Measurements from ENCODE around the gene TARS2.

TARS2 gene

DNA sequence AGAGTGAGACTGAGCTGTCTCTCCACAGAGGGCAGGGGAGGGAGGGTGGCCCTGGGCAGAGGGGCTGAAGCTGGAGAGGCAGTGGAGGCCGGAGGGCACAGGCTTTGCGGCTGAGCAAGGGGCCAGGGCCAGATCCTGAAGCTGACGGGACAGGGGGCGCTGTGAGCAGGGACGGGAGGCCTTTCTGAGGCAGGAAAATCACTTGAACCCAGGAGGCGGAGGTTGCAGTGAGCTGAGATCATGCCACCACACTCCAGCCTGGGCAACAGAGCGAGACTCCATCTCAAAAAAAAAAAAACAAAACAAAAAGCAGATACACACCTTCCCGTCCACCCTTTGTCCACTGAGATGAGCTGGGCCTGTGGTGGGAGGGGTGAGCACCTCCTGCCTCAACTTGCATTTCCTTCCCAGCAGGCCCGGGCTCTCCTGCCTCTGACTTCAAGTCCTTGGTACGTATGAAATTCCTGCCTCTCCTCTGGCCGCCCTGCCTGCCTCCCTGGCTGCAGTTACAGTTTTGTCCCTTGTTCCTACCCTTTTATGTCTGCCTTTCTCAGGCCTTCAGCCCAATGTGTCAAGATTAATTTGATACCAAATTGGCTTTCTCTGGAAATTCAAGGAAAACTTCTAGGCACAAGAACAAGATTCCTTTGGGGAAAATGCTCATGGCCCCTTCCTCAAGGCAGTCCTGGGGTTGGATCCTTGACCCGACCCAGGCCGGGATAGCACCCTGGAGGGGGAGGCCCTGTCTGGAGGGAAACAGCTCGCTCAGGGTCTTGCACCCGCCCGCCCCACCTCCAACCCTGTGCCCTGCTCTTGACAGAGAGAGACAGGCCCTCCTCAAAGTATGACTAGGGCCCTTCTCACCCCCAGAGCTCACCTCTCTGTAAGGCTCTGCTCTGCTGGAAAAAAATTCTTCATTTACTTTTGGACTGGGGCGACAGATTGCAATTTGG, 50.8 kb downstream of the TARS2 start:
- no peak for DNase-seq (ENCODE audit: low spot score)

DNA sequence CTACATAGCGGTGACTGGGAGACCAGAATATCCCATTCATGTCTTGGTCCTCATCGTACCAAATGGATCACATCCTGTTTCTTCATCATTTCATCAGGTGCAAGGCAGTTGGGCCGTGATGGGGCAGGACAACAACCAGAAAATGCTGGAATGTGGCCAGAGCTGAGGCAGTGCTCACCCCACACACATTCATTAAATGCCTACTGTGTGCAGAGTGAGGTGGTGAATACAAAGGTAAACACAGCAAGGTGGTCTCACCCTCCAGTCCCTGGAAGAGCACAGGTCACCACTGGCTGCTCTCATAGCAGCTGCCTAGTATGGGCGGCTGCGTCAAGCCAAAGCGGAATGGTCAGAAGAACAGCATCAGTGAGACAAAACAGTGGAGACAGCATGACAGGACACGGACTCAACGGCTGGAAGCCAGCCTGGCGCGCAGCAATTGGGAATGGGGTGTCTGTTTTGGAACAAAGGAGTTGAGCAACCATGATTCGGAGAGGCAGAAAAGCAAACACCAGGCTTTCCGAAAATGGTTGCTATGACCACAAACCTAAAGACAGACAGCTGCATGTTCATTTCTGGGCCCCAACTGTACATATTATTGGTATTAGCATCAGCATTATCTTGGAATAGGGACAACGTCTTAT, 56.4 kb downstream of the TARS2 start:
- peak; percentile 55 for DNase-seq (ENCODE audit: low spot score)

DNA sequence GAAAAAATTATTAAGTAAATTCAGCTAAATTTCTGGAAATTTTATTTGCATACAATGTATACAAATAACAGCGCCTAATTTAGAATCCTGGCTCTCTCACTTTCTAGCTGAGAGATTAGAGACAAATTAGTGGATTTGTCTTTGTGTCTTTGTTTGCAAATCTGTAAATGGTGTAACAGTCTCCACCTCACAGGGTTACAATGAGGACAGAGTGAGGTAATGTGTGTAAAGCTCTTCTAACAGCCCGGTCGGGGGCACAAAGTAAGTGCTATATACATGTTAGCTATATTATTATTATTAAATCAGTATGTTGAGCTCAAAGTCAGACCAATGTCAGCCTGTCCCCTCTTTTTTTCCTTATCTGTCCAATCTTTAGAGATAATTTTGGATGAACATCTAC, 57.0 kb downstream of the TARS2 start:
- no peak for DNase-seq (ENCODE audit: low spot score)

DNA sequence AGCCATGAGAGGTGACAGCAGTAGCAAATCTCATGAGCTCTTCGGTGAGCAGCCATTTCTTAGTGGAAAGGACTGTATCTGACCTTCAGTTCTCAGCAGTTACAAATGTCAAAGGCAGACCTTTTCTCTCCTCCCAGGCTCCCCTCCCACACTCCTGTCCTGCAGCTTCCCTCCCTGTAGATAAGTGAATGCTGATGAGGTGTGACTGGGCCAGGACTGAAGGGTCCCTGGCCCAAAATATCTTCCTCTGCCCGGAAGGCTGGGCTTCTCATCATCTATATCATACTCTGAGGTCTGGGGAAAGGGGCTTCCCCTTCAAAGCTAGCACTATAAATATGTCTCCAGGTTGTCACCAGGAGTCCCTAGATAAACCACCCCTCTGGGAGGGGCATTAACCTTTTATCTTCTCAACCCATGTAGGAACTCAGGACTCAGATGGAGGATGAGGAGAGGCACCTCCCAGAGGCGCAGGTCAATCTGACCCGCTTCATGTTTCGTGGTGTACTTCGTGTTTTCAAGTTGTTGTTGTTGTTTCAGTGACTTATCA, 58.3 kb downstream of the TARS2 start:
- DNase-seq (ENCODE audit: low spot score) = no peak

DNA sequence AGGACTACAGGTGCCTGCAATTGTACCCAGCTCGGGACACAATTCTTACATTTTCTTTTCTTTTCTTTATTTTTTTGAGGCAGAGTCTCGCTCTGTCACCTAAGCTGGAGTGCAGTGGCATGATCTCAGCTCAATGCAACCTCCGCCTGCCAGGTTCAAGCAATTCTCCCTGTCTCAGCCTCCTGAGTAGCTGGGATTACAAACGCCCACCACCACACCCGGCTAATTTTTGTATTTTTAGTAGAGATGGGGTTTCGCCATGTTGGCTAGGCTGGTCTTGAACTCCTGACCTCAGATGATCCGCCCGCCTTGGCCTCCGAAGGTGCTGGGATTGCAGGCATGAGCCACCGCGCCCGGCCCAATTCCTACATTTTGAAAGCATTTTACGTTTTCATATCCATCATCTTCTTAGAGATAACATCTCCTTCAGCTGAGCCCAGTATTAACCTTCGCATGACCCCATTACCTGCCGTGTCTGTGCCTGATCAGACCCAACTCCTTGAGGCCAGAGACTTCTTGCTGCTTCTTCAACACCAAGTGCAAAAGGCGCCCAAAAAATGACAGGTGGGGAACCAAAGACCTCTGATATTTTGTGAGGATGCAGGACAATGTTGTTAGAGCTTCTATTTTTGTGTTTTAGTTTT, 59.2 kb downstream of the TARS2 start:
- peak; percentile 55 for DNase-seq (ENCODE audit: low spot score)

DNA sequence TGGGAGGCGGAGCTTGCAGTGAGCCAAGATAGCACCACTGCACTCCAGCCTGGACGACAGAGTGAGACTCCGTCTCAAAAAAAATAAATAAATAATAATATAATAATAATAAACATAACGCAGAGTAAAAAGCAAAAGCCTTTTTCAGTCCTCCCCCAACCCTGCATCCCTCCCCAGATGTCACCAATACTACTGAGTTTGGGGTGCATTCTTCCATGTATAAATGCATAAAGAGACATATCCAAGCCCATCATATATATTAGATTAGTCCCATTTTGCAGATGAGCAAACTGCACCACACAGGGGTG, 61.1 kb downstream of the TARS2 start:
- no peak for DNase-seq (ENCODE audit: low spot score)

DNA sequence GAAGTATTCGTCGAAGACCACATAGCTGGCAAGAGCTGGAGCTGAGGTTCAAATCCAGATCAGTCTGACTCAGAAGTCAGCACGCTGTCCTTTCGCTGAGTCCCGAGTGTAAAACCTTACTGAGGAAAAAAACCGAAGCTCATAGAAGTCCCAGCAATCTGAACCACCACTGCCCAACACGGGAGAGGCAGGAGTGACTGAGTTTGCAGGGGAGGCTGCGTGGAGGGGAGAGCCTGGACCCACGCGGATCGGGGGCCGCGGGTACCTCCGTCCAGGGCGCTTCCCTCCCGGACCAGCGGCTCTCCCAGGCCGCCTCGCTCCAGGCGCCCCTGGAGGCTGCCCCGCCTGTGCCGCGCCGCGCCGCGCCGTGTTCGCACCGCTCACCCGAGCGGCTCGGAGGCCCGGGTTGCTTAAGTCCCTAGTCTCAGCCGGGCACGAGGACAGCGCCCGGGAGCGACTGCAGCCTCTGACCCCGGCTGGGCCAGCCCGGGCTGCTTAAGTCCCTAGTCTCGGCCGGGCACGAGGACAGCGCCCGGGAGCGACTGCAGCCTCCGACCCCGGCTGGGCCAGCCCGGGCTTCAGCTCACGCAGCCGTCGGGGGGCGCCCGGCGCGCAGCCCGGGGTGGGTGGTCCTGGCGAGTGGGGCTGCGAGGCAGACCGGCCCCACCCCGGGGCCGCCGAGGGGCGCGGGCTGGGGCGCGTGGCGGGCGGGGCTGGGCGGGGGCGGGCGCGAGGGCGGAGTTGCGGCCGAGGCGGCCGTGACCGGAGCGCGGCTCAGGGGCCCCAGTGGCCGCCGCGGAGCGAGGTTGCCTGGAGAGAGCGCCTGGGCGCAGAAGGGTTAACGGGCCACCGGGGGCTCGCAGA, 61.6 kb downstream of the TARS2 start, which contains the start of gene ADAMTSL4:
Gene ADAMTSL4, plus strand, starts transcription at position 777 of the 864 bp plus-strand sequence. CDS start 2,881 bp downstream, outside the sequence.
- peak; percentile 76 for DNase-seq (ENCODE audit: low spot score)

DNA sequence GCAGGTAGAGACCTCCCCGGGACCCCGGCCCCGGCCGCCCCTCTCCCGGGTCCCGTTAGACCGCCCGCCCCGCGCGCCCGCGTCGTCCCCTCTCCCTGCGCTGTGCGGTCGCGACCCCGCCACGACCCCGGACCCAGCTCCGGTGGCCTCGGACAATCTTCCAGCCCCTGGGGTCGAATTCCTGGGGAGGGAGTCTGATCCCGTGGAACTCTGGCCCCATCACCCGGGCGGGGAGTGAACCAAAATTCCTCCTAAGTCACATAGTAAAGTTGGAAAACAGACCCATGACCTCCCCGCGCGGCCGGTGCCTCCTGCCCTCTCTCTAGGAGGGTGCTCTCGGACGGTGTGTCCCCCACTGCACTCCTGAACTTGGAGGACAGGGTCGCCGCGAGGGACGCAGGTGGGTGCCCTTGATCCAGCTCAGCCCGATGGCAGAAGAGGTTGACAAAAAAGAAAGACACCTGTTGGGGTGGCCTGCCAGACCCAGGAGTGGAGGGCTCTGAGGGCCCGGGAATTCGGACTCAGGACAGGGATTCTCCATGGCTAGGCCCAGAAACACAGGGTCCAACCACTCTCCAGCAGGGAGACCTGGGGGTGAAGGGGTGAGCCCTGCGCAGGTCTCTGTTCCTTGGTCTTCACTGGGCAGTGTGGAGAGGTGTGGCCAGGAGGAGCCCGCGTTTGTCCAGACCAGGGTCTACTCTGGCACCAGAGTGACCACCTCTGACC, 62.4 kb downstream of the TARS2 start:
- no peak for DNase-seq (ENCODE audit: low spot score)

DNA sequence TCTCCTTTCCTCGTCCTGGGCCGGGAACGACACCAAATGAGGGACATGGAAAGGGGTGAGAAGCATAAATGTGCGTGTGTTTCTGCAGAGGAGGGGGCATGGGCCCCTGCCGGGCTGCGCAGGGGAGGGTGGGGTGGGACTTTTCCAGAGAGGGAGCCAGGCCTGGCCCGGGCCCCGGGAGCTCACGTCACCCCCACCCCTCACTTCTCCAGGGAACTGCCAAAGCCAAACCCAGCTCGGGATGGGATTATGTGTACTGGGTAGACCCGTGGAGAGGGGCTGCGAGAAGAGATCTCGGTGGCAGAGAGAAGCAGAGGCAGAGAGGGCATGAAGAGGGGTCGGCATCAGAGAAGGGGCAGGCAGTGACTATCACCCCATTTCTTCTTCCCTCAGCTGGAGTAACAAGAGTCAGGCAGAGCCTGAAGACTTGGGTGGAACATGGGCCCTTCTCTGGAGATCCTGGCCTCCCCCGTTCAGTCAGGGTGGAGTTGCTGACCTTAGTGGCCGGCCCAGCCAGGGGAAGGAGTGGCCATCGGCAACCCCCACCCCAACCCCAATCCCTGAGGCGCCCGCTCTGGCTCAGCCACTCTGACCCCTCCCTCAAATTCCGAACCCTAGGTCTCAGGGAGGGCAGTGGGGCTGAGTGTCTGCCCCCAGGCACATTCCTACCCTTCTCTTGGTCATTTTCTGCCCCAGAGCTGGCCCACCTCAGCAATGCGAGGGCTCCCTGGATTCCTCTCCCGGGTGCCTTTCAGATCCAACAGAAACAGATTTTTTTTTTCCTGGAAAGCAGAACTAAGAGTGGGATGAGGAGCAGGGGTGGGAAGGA, 63.2 kb downstream of the TARS2 start:
- DNase-seq (ENCODE audit: low spot score) = no peak

DNA sequence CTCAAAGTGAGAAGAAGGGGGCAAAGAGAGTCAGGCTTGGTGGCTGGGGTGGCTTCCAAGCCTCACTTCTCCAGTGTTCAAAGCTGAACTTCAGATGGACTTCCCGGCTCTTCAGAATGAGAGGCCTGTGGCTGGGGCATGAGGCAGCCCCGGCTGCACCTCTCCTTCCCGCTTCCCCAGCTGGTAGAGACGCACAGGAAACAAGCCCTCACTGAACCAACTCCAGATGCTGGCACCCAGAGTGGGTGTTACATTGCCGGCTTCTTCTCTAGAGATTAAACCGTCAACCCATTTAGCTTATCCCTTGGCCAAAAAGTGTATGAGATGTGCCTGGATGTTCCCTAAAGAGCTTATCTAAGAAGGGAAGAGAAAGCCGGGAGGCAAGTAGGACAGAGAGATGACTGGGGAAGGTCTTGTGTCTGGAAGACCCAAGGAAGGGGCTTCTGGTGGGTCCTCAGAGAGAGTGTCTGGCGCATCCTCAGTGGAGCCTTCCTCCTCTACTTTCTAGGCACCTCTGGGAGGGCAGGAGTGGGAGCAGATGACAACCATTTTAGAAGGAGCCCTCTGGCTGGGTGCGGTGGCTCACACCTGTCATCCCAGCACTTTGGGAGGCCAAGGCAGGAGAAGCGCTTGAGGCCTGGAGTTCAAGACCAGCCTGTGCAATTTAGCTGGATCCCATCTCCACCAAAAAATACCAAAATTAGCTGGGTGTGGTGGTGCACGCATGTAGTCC, 64.0 kb downstream of the TARS2 start:
- DNase-seq (ENCODE audit: low spot score) = no peak

DNA sequence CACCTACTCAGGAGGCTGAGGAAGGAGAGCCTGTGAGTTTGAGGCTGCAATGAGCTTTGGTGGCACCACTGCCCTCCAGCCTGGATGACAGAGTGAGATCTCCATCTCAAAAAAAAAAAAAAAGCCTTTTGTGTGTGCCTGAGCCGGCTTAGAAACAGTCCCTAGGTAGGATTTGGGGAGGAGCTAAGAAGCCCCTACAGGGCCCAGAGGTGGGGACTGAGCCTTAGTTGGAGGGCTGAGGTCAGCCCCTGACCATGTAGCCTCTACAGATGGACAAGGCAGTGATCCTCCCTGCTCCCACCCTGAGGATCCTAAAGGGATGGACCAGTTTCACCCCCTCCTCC, 64.5 kb downstream of the TARS2 start:
- no peak for DNase-seq (ENCODE audit: low spot score)

DNA sequence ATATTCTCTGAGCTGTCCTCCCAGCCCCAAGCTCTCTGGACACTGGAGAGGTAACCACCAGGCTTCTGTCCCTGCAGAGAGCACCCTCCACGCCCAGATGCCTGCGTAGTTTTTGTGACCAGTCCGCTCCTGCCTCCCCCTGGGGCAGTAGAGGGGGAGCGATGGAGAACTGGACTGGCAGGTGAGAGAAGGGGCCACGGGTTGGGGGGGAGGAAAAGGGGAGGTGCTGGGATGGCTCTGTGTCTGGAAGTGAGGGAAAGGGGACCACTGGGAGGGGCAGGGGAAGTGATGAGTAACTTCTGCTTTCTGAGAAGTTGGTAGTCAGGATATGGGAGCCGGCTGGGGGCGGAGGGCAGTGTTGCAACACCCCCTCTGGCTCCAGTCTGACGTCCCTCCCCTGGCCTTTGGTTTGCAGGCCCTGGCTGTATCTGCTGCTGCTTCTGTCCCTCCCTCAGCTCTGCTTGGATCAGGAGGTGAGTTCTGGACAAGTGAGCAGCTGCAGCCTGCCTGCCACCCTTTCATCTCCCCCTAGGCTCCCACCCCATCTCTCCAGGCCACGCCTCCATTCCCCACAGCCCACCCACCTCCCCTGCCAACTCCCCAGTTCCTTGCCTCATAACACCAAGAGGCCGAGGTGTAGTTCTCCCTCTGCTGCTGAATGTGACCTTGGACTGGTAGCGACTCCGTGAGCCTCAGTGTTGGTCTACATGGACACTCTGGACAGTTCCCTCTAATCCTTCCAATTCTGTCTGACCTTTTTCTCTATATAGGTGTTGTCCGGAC, 65.1 kb downstream of the TARS2 start:
- DNase-seq (ENCODE audit: low spot score) = peak; percentile 66

DNA sequence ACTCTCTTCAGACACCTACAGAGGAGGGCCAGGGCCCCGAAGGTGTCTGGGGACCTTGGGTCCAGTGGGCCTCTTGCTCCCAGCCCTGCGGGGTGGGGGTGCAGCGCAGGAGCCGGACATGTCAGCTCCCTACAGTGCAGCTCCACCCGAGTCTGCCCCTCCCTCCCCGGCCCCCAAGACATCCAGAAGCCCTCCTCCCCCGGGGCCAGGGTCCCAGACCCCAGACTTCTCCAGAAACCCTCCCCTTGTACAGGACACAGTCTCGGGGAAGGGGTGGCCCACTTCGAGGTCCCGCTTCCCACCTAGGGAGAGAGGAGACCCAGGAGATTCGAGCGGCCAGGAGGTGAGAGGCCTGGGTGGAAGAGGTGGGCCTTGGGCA, 65.7 kb downstream of the TARS2 start:
- no peak for DNase-seq (ENCODE audit: low spot score)

DNA sequence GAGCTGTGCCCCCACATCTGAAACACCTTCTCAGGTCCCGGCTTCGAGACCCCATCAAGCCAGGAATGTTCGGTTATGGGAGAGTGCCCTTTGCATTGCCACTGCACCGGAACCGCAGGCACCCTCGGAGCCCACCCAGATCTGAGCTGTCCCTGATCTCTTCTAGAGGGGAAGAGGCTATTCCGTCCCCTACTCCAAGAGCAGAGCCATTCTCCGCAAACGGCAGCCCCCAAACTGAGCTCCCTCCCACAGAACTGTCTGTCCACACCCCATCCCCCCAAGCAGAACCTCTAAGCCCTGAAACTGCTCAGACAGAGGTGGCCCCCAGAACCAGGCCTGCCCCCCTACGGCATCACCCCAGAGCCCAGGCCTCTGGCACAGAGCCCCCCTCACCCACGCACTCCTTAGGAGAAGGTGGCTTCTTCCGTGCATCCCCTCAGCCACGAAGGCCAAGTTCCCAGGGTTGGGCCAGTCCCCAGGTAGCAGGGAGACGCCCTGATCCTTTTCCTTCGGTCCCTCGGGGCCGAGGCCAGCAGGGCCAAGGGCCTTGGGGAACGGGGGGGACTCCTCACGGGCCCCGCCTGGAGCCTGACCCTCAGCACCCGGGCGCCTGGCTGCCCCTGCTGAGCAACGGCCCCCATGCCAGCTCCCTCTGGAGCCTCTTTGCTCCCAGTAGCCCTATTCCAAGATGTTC, 66.3 kb downstream of the TARS2 start:
- no peak for DNase-seq (ENCODE audit: low spot score)

DNA sequence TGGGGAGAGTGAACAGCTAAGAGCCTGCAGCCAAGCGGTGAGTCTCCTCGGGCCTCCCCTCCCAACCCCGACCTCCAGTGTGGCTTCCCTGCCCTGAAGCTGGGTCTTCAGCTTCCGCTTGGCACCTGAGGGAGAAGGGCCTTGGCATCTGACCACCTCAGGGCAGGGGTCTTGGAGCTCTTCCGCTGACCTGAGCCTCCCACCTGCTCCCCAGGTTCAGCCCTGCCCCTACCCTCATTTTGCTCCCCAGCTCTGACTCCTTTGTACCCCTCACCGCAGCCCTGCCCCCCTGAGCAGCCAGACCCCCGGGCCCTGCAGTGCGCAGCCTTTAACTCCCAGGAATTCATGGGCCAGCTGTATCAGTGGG, 66.8 kb downstream of the TARS2 start:
- DNase-seq (ENCODE audit: low spot score) = no peak

DNA sequence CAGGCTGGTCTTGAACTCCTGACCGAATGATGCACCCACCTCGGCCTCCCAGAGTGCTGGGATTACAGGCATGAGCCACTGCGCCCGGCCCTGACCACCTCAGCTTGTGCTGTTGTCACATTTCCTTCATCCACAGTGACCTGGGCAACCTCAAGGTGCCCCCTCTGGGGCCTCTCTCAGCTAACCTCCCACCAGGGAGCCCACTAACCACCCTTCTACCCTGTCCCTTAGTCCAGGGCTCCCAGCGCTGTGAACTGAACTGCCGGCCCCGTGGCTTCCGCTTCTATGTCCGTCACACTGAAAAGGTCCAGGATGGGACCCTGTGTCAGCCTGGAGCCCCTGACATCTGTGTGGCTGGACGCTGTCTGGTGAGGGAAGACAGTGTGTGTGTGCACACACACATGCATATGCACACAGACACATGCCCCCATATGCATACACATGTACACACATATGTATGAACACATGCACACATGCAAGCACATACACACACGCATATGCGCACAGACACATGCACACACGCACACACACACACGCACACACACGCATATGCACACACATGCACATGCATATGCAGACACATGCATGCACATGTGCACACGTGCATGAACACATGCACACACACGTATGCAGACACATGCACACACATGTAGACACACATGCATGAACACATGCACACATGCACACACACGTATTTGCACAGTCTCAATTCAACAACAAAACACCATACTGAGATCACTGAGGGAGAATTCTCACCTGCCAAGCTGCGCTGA, 68.2 kb downstream of the TARS2 start:
- no peak for DNase-seq (ENCODE audit: low spot score)
